ENCODE results near the gene ZNF267.

The ZNF267 gene

GRCh38 chr16:31874366-31875111 is 932 bp downstream of the ZNF267 start:
- H3K27ac ChIP-seq, result peak overlapping the region; percentile 95
- TF ChIP-seq ZFX (IDR thresholded peaks at IDR 0.05), result no peak
- no peak for TF ChIP-seq CTCF (conservative IDR thresholded peaks at IDR 0.05)

GRCh38 chr16:31875112-31875803 is 1.7 kb downstream of the ZNF267 start:
- TF ChIP-seq CTCF (conservative IDR thresholded peaks at IDR 0.05), result no peak
- TF ChIP-seq ZFX (IDR thresholded peaks at IDR 0.05), result no peak
- H3K27ac ChIP-seq, result no peak overlapping the region

GRCh38 chr16:31875928-31876547 is 2.4 kb downstream of the ZNF267 start:
- TF ChIP-seq ZFX (IDR thresholded peaks at IDR 0.05) (no peak), CTCF (conservative IDR thresholded peaks at IDR 0.05) (no peak)
- H3K27ac ChIP-seq, result no peak overlapping the region

- TF ChIP-seq CTCF (conservative IDR thresholded peaks at IDR 0.05) (no peak), ZFX (IDR thresholded peaks at IDR 0.05) (no peak)
- no peak overlapping the region for H3K27ac ChIP-seq
Observed at GRCh38 chr16:31876951-31877828, 3.6 kb downstream of the ZNF267 start.

- TF ChIP-seq ZFX (IDR thresholded peaks at IDR 0.05), result no peak
- no peak for TF ChIP-seq CTCF (conservative IDR thresholded peaks at IDR 0.05)
- no peak overlapping the region for H3K27ac ChIP-seq
Observed at GRCh38 chr16:31877876-31878642, 4.5 kb downstream of the ZNF267 start.

- no peak overlapping the region for H3K27ac ChIP-seq
- TF ChIP-seq CTCF (conservative IDR thresholded peaks at IDR 0.05), result no peak
- TF ChIP-seq ZFX (IDR thresholded peaks at IDR 0.05), result no peak
Observed at GRCh38 chr16:31879937-31880321, 6.3 kb downstream of the ZNF267 start.

All from C4-2B (cell line).